Putamen (tissue), 1 donor: ENCODE data around the gene SLC19A1.

Experiments
- DNase-seq: peaks from one replicate; pipeline ENCODE4 v3.0.0-alpha.2; 2016; ENCODE audit warnings: low spot score

The SLC19A1 gene

GRCh38 chr21:45558044-45558721 is 15.9 kb upstream of the SLC19A1 start:
- no peak for DNase-seq

- no peak for DNase-seq
Measured at GRCh38 chr21:45557616-45558043, 15.4 kb upstream of the SLC19A1 start.

GRCh38 chr21:45556645-45557615 is 14.7 kb upstream of the SLC19A1 start:
- DNase-seq = no peak

GRCh38 chr21:45556302-45556644 is 14.0 kb upstream of the SLC19A1 start:
- no peak for DNase-seq

GRCh38 chr21:45555557-45556301 is 13.5 kb upstream of the SLC19A1 start:
- DNase-seq = no peak

- no peak for DNase-seq
Measured at GRCh38 chr21:45555251-45555556, 13.0 kb upstream of the SLC19A1 start.

GRCh38 chr21:45554477-45555175 is 12.4 kb upstream of the SLC19A1 start:
- no peak for DNase-seq

- no peak for DNase-seq
Measured at GRCh38 chr21:45552696-45553391, 10.6 kb upstream of the SLC19A1 start.

GRCh38 chr21:45551783-45552695 is 9.8 kb upstream of the SLC19A1 start:
- no peak for DNase-seq

GRCh38 chr21:45551316-45551715 is 9.1 kb upstream of the SLC19A1 start:
- no peak for DNase-seq

GRCh38 chr21:45550522-45551210 is 8.4 kb upstream of the SLC19A1 start:
- no peak for DNase-seq

GRCh38 chr21:45549626-45550463 is 7.6 kb upstream of the SLC19A1 start:
- DNase-seq = no peak

GRCh38 chr21:45548711-45549491 is 6.7 kb upstream of the SLC19A1 start:
- DNase-seq = no peak

- DNase-seq = no peak
Measured at GRCh38 chr21:45547545-45547900, 5.3 kb upstream of the SLC19A1 start.

- DNase-seq = no peak
Measured at GRCh38 chr21:45546636-45547544, 4.7 kb upstream of the SLC19A1 start.

- DNase-seq = no peak
Measured at GRCh38 chr21:45545691-45546531, 3.7 kb upstream of the SLC19A1 start.
